ENCODE measurements around the gene AKAP8L.

The AKAP8L gene

GRCh38 chr19:15452111-15453047 is 33.6 kb upstream of the AKAP8L start:
- H4K20me1 ChIP-seq (ENCODE audit: insufficient read depth, low read length) = peaks cover 4% of the 10 kb centered on the region; the same call in 1 of the 2 replicates
- DNase-seq (peak; percentile 39), ATAC-seq (ENCODE audit: insufficient read depth, low read depth) (no peak)
- H3K4me2 ChIP-seq (ENCODE audit: insufficient read depth, low read length) = no peak overlapping the region
- H3K9me3 ChIP-seq (ENCODE audit: insufficient read depth, low read length, severe bottlenecking) = no peaks in the 10 kb centered on the region
- no peak overlapping the region for H3K27ac ChIP-seq (ENCODE audit: low read length)
- no peak overlapping the region for H2AFZ ChIP-seq (ENCODE audit: low read depth, low read length)
- no peak for TF ChIP-seq EZH2 (IDR thresholded peaks at IDR 0.05; ENCODE audit: borderline replicate concordance, low read depth, low read length, severe bottlenecking)
- no peak for TF ChIP-seq CTCF (IDR thresholded peaks at IDR 0.05; ENCODE audit: borderline replicate concordance, extremely low read depth, low read length, poor library complexity, severe bottlenecking)
- H3K27me3 ChIP-seq (ENCODE audit: insufficient read depth, low read length, poor library complexity) = no peaks in the 10 kb centered on the region
- no peak overlapping the region for H3K9ac ChIP-seq (ENCODE audit: low read depth, low read length)
- peaks cover 14% of the 10 kb centered on the region for H3K4me1 ChIP-seq (ENCODE audit: insufficient read depth, low read length)
- no peaks in the 10 kb centered on the region for H3K79me2 ChIP-seq (ENCODE audit: insufficient read depth, low read length)
- peaks cover 51% of the 10 kb centered on the region for H3K36me3 ChIP-seq (ENCODE audit: insufficient read depth, low read length)
- no peak overlapping the region for H3K4me3 ChIP-seq (ENCODE audit: low read depth in 1 of 2, low read length in 2 of 2)

- peaks cover 33% of the 10 kb centered on the region for H3K36me3 ChIP-seq (ENCODE audit: insufficient read depth, low read length)
- DNase-seq (no peak), ATAC-seq (ENCODE audit: insufficient read depth, low read depth) (no peak)
- no peaks in the 10 kb centered on the region for H3K79me2 ChIP-seq (ENCODE audit: insufficient read depth, low read length)
- peaks cover 4% of the 10 kb centered on the region; the same call in 1 of the 2 replicates for H4K20me1 ChIP-seq (ENCODE audit: insufficient read depth, low read length)
- peak overlapping the region; percentile 75; the same call in 1 of the 2 replicates for H3K4me2 ChIP-seq (ENCODE audit: insufficient read depth, low read length)
- 0 out of 2 replicates have a peak overlapping the region, but pooled peaks have one; percentile 79 for H2AFZ ChIP-seq (ENCODE audit: low read depth, low read length)
- no peak overlapping the region for H3K9ac ChIP-seq (ENCODE audit: low read depth, low read length)
- H3K4me1 ChIP-seq (ENCODE audit: insufficient read depth, low read length) = peaks cover 14% of the 10 kb centered on the region
- peak overlapping the region in 1 of 2 experiments; percentile 54; a peak in 1 of 4 replicates for H3K4me3 ChIP-seq (ENCODE audit: low read depth in 1 of 2, low read length in 2 of 2)
- H3K27ac ChIP-seq (ENCODE audit: low read length) = 0 out of 2 replicates have a peak overlapping the region, but pooled peaks have one; percentile 30
- H3K27me3 ChIP-seq (ENCODE audit: insufficient read depth, low read length, poor library complexity) = no peaks in the 10 kb centered on the region
- no peaks in the 10 kb centered on the region for H3K9me3 ChIP-seq (ENCODE audit: insufficient read depth, low read length, severe bottlenecking)
- TF ChIP-seq EZH2 (IDR thresholded peaks at IDR 0.05; ENCODE audit: borderline replicate concordance, low read depth, low read length, severe bottlenecking) = no peak
- TF ChIP-seq CTCF (IDR thresholded peaks at IDR 0.05; ENCODE audit: borderline replicate concordance, extremely low read depth, low read length, poor library complexity, severe bottlenecking) = no peak
Observed at GRCh38 chr19:15450528-15450890, 31.7 kb upstream of the AKAP8L start.

DNA sequence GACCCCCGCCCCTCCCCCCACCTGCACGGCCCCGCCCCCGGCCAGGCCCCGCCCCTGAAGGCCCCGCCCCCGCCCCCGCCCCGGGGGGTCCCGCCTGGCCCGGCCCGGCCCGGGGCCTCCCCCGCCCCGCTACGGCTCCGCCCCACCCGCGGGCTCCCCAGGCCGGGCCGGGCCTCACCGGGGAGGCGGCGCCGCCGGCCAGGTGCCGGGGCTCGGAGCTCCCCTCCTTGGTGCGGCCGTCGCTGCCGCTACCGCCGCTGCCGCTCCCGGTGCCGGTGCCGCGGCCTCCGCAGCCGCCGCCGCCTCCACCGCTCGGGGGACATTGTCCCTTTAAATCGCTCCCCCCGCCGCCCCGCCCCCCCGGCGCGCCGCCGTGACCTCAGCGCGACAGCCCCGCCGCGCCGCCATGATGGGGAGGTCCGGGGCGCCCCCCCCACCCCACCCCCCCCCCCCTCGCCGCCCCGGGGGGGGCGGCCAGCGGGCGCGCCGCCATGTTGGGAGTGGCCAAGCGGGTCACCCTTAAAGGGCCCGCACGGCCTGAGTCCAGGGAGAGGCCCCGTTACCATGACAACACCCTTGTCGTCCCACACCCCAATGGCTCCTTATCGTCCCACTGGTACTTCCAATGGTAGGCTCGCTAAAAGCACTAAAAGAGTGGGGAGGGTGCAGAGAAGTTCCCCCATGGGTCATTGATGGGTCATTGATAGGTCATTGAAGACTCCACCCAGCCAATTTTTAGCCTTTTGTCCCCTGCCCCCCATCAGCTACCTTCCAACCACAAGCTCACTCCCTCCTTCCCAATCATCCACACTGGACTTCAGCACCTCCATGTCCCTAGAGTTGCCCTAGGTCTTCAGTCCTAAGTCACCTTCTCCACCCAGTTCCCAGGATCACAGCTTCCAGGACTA is 31.1 kb upstream of the AKAP8L start, which contains the start of gene WIZ:
WIZ (minus strand) TSS at position 337 of the 908 bp plus-strand sequence. CDS start 1,649 bp downstream, outside the sequence.
- Histone ChIP-seq H3K27ac (ENCODE audit: low read length) (0 out of 2 replicates have a peak within 1 kb of the TSS, but pooled peaks have one; percentile 30), H3K4me1 (ENCODE audit: insufficient read depth, low read length) (peaks cover 14% of the 10 kb centered on the region), H3K4me2 (ENCODE audit: insufficient read depth, low read length) (peak within 1 kb of the TSS; percentile 75), H3K36me3 (ENCODE audit: insufficient read depth, low read length) (peaks cover 27% of the 10 kb centered on the region), H3K27me3 (ENCODE audit: insufficient read depth, low read length, poor library complexity) (no peaks in the 10 kb centered on the region), H3K9me3 (ENCODE audit: insufficient read depth, low read length, severe bottlenecking) (no peaks in the 10 kb centered on the region), H3K79me2 (ENCODE audit: insufficient read depth, low read length) (no peaks in the 10 kb centered on the region), H4K20me1 (ENCODE audit: insufficient read depth, low read length) (peaks cover 4% of the 10 kb centered on the region; the same call in 1 of the 2 replicates), H3K4me3 (ENCODE audit: low read depth in 1 of 2, low read length in 2 of 2) (peak within 1 kb of the TSS in 1 of 2 experiments; percentile 56; a peak in 3 of 4 replicates), H2AFZ (ENCODE audit: low read depth, low read length) (peak within 1 kb of the TSS; percentile 79), H3K9ac (ENCODE audit: low read depth, low read length) (peak within 1 kb of the TSS; percentile 50)
- TF ChIP-seq CTCF (IDR thresholded peaks at IDR 0.05; ENCODE audit: borderline replicate concordance, extremely low read depth, low read length, poor library complexity, severe bottlenecking) = no peak
- no peak for TF ChIP-seq EZH2 (IDR thresholded peaks at IDR 0.05; ENCODE audit: borderline replicate concordance, low read depth, low read length, severe bottlenecking)
- ATAC-seq (ENCODE audit: insufficient read depth, low read depth) = peak; percentile 70
- peak; percentile 87 for DNase-seq
